Measurements from ENCODE around the gene SORL1.

Gene SORL1

DNA sequence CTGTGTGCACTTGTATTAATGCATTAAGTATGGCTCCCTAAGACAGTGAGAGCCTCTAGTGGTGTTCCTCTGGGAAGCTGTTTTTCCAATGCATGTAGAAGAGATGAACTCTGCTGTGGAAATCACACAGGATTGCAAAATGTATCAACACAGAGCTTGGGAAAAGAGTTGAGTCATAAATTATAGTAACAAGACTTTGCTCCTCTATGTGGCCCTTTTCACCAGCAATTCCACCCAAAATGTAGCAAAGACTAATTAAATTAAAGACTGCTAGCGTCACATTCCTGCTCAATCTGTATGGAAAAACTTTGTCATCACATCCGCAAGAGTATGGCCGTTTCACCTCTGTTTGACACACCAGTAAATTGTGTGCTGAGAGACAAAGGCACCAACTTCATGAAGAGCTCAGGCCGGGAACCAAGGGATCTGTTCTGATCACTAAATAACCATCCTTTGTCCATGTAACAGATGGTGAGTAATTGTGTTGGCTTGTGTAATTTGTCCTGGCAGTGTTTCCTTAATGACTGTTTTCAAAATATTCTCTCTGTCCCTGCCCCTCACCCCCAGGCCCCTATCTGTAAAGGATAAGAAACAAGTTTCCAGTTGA, 209.9 kb downstream of the SORL1 start:
- DNase-seq: no peak

DNA sequence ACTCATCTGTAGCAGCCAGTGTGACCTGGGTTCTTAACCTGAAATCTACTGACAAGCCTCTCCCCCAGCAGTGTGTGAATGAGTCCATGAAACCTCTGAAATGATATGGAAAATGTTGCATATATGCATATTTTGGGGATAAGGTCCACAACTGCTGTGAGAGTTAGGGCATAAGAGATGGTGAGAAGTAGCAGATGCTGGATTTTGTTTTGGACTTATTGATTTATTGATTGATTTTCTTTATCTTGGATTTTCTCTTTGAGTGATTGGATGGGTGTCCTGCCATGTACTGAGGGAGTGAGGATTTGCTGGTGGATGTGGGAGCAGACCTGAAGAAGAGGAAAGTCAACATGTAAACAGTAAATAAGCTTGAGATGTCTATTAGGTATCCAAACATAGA, 212.0 kb downstream of the SORL1 start:
- no peak for DNase-seq

DNA sequence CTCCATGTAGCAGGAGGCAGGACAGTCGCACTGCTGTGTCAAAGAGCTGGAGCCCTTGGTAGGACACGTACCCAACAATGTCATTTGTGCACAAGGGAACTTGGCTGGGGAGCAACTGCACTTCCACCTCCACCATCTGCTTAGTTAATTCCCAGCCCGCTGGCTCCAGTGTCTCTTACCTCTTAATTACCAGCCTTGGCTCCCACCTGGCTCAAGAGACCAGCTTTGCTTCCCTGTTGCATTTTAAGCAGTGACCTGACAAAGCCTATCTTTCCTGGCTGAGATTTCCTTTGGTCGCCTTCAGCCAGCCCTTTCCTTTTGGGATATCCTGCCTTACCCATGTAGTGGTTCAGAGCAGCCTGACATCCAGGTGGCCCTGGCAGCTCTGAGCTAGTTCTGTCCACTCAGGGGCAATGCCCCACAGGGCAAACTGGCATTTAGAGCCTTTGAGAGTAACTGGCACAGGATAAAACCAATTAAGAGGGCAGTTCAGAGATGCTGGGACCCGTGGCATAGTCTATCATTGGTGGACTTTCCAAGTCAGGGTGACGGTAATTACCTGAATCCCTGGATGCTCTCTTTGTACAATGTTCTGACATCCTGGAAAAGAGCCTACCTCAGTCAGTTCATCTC, 213.2 kb downstream of the SORL1 start:
- DNase-seq: no peak

DNA sequence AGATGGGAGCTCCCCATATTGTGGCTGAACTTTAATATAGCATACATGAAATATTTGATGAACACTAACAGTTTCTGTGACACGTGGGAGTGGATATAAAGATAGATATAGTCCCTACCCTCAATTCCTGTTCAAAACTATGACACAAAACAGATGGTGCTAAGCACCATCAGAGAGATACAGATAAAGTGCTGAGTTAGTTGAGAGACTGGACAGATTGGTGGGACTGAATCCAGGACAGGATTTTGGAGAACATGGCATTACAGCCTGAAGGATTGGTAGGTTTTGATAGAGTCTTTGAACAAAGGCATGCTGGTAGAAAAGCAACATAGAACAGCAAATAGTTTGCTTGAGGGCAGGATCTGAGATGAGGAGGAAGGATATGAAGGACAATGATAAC, 215.7 kb downstream of the SORL1 start:
- no peak for DNase-seq

DNA sequence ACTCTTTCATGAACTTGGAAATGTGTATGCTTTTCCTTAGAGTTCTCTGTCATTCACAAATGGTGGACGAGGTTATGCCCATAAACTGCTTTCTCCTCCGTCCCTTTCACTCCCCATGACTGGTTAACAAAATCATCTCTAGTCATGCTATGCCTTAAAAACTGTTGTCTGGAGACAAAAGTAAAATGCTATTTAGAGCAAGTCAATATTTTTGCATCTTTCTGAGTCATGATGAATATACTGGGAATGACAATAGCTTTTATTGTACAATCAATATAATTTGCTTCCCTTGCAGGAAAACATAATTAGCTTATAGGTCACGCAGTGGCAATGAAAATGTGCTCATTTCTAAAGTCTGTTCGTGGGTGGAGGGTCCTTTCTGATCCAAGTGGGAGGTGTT, 217.3 kb downstream of the SORL1 start:
- no peak for DNase-seq

DNA sequence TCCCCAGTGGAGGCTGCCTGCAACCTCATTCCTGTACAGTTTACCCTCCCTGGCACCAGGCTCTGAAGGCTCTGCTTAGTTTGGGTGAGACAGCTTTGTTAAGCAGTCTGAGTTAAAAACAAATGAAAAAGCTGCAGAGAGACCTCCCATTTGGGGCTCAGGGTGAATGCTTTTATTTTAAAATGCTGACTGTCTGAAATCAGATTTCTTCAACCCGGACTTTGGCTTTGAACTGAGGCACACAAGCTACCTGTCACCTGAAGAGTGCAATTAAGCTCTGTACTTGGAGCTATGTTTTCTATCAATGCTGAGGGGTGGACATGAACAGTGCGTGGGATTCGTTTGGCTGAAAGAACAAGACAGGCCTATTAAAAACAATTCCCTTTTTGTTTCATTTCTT, 218.2 kb downstream of the SORL1 start:
- DNase-seq: no peak

DNA sequence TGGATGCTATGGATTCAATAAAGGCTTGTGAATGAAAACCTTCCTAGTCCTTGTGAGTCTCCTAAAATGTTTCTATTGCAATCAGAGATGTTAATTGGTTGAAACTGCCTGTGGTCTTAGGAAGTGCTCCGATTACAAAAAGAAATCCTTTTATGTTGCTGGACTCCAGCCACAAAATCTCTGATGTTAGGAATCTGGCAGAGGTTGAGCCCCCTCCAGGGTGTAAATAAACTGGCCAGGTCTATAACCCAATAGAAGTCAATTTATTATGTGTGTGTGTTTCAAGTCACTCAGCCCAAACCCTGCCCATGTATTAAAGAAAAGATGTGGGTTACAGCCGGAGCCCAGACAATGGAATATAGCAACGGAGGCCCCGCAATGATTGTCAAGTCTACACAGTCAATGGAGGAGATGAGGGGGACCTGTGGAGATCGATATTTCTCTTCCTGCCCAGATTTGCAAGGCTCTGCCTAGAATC, 218.7 kb downstream of the SORL1 start:
- DNase-seq: no peak

DNA sequence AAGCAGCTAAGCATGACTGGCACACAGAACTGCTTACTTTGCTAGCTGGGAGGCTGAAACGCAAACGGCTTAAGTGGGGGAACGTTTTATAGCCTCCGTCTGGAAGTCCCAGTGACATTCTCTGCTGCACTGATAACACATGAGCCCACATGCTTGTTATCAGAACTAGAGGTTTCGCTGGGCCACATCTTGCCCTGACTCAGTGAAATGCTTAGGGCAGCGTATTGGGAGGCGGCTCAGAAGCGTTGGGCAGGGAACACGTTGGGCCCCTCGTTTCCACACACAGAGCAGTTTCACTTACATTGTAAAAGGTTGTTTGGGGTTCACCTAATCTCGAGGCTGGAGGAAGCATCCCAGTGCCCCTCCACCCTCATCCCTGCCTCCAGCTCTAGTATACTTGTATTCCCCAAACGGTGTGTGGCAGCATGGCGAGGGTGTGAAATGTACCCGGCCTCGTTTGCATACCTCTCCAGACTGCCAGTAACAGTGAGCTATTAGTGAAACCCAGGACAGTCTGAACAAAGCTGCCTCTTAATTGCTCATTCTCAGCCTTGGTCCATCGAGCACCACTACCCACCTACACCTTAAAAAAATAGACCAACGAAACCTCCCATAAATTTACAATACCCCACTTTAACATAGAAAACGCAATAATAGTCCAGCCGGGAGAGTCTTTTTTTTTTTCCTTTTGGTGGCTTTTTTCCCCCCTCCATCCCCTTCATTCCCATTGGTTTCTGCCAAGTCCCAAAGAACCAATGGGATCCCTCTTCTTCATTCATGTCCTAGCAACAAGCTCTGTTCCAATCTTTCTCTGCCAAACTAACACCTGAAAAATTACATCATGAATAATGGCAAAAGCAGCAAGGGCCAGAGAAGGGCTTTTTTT, 219.4 kb downstream of the SORL1 start:
- DNase-seq: no peak

DNA sequence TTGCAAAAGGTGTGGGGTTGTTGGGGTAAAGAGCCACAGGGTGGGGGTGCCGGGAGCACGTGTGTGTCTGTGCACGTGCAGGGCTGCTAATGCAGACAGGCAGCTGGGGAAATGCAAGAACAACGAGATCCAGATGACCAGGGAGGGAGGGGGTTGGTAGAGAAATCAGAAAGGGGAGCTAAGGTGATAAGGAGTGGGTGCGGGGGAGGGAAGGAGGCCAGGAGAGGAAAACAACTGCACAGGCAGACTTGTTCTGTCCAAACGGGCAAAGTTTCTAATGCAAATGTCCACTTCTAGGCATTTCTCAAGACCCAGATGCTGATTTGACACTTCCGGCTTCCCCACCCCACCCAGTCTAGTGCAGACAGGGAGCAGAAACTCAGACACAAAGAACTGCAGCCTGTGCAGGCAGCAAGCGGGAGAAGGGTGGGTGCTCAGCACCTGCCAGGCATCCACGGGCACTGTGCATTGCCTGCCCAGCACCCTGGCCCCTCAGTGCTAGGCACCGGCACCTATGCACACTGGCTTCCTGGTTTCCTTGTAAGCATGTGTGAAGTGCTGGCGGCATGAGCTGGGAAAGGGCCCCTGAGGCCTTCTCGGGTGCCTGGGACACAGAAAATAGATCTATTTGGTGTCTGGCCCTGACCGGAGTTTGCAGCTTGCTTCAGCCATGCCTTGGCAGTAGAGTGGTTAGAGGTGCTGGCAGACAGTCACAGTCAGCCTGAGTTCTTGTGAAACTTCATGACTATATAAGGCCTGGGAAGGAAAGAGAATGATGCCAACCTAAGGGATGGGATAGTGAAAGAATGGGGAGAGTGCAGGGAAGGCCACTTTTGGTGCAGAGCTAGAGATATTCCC, 220.7 kb downstream of the SORL1 start:
- no peak for DNase-seq

DNA sequence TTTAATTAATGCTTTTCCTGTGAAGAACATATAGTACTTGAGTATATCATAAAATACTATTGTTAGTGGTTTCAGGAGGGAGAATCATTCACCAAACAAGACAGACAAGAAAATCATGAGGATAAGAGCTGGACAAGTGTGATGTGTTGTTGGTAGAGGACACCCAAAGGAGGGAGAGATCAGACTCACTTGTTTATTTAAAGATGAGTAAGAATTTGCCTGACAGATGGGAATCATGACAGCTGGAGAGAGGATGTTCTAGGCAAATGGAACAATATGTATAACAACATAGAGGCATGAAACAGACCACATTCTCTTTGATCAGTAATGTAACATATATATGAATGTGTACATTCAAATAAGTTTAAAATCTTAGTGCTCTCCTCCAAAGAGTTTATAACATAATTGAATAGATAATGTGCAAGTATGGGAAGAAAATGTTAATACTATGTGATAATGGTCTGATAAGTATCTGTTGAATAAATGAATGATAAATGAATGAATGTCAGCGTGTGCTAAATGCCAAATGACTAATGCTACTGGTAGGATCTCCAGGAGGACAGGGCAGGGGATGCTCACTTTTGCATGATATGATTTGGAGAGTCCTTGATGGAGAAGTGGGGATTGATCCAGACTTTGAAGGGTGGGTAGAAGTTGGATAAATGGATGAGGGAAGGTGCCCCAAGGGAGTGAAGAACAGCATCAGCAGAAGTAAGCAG, 229.6 kb downstream of the SORL1 start:
- DNase-seq: no peak
